Measurements from ENCODE around the gene RAB11A. TPM values are rescaled to one million over a fixed set of nuclear protein-coding genes. Genes with fewer than 3 reads are reported as not detected.

RAB11A gene
- total RNA-seq, 1 experiment from 2014 or later, result 206 TPM

GRCh38 chr15:65888981-65889380, 19.7 kb downstream of the RAB11A start:
- DNase-seq, result no peak
- Histone ChIP-seq H3K36me3 (replicated peaks; ENCODE audit: control insufficient read depth, insufficient read depth, low read length) (peaks cover 6% of the 10 kb centered on the region), H3K4me3 (ENCODE audit: insufficient read depth, low read depth, low read length) (no peak overlapping the region), H3K27me3 (ENCODE audit: control insufficient read depth, insufficient read depth, low read length) (no peaks in the 10 kb centered on the region)

GRCh38 chr15:65893060-65893459, 23.8 kb downstream of the RAB11A start:
- no peak for DNase-seq
- Histone ChIP-seq H3K27me3 (ENCODE audit: control insufficient read depth, insufficient read depth, low read length) (no peaks in the 10 kb centered on the region), H3K36me3 (replicated peaks; ENCODE audit: control insufficient read depth, insufficient read depth, low read length) (peaks cover 6% of the 10 kb centered on the region), H3K4me3 (ENCODE audit: insufficient read depth, low read depth, low read length) (no peak overlapping the region)

DNA sequence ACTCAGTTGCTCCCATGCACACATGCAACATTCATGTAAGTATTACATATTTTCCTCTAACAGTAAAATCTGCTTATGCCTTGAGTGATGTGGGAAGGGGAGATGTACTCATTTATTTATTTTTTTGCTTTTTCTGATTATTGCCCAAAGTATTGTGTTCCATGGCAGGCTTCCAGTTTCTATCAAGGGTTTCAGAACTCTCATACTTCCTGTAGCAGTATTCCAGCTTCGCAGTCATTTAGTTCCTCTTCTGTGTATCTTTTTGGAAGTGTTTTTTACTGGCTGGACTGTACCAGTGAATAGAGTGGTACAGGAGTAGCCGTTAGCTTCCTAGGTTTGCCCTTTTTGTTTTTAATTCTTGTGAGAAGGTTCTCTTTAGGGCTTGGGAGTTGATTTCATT, 26.9 kb downstream of the RAB11A start:
- peaks cover 8% of the 10 kb centered on the region for H3K36me3 ChIP-seq (replicated peaks; ENCODE audit: control insufficient read depth, insufficient read depth, low read length)
- no peaks in the 10 kb centered on the region for H3K27me3 ChIP-seq (ENCODE audit: control insufficient read depth, insufficient read depth, low read length)
- H3K4me3 ChIP-seq (ENCODE audit: insufficient read depth, low read depth, low read length), result no peak overlapping the region
- DNase-seq, result no peak

DNA sequence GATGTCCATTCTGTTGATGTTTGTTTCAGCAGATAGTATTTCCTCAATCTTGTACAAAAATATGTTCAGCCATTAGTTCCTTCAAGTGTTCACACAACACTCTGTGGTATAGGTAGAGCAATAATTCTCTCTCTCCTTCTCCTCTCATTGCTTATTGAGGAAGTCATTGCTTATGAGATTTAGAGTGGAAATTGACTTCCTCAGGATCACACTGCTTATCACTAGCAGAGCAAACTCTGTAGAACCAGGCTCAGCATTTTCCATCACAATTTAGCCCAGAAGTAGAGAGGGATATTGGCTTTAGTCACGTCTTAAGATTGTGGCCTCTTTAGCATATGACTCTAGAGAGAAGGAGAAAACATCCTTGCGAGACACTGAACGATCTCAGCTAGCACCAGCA, 31.2 kb downstream of the RAB11A start:
- H3K4me3 ChIP-seq (ENCODE audit: insufficient read depth, low read depth, low read length), result no peak overlapping the region
- H3K27me3 ChIP-seq (ENCODE audit: control insufficient read depth, insufficient read depth, low read length), result no peaks in the 10 kb centered on the region
- DNase-seq, result no peak
- peaks cover 10% of the 10 kb centered on the region for H3K36me3 ChIP-seq (replicated peaks; ENCODE audit: control insufficient read depth, insufficient read depth, low read length)

DNA sequence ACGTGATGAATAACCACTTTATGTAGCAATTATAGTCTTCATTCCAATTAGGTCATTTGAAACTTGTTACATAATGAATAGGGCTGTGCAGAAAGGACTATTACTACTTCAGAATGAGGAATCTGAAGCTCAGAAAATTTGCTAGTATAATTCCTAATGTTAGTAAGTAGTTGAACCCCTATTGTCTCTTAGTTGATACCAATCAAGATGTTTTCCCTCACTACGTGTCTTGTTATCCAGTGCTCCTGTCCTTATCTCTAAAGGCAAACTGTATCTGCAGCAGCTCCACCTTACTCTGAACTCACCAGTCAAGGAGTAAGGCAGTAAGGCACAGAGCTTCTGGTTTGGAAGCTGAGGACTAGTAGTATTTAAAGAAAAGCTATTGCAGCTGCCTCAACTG, 32.0 kb downstream of the RAB11A start:
- DNase-seq, result no peak
- Histone ChIP-seq H3K36me3 (replicated peaks; ENCODE audit: control insufficient read depth, insufficient read depth, low read length) (peaks cover 7% of the 10 kb centered on the region), H3K4me3 (ENCODE audit: insufficient read depth, low read depth, low read length) (no peak overlapping the region), H3K27me3 (ENCODE audit: control insufficient read depth, insufficient read depth, low read length) (no peaks in the 10 kb centered on the region)

GRCh38 chr15:65901836-65902235, 32.5 kb downstream of the RAB11A start:
- H3K27me3 ChIP-seq (ENCODE audit: control insufficient read depth, insufficient read depth, low read length), result no peaks in the 10 kb centered on the region
- DNase-seq, result no peak

GRCh38 chr15:65902373-65902772, 33.1 kb downstream of the RAB11A start:
- DNase-seq, result peak; percentile 63
- no peak overlapping the region for H3K4me3 ChIP-seq (ENCODE audit: insufficient read depth, low read depth, low read length)
- H3K27me3 ChIP-seq (ENCODE audit: control insufficient read depth, insufficient read depth, low read length), result no peaks in the 10 kb centered on the region
- peaks cover 7% of the 10 kb centered on the region for H3K36me3 ChIP-seq (replicated peaks; ENCODE audit: control insufficient read depth, insufficient read depth, low read length)

More at GRCh38 chr15:65901836-65902235, 32.5 kb downstream of the RAB11A start:
- Histone ChIP-seq H3K36me3 (replicated peaks; ENCODE audit: control insufficient read depth, insufficient read depth, low read length) (peaks cover 7% of the 10 kb centered on the region), H3K4me3 (ENCODE audit: insufficient read depth, low read depth, low read length) (no peak overlapping the region)

DNA sequence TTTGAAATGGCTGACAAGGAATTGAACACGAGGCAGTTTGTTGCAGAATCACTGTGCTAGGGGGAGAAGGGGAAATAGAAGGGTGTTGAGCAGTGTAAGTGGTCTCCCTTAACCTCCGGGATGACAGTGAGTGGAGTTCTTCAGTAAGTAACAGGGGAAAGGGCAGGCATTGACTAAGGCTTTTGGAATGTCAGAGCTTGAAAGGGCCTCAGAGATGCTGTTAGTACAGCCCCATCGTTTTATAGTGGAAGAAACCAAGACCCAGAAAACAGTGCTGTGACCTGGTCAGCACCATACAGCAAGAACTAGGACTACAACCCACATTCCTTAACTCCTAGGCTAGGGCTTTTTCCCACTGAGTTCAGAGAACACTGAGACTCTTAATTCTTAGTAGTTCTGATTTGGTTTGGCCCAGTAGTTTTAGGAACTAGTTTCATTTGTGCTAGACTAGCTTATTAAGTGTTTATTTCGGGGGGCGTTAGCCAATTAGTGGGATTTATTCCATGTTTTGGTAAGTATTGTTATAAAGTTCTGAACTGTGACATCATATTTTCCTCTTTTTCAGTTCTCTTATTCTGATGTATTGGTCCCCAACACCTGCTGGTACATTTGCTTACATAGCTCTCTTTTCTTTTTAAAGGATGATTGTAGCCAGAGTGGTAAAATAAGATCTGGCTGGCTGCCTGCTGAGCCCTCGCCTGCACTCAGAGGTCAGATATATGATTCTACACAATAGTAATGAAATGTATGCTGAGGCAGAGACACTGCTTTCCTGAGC, 34.2 kb downstream of the RAB11A start:
- Histone ChIP-seq H3K27me3 (ENCODE audit: control insufficient read depth, insufficient read depth, low read length) (no peaks in the 10 kb centered on the region), H3K4me3 (ENCODE audit: insufficient read depth, low read depth, low read length) (no peak overlapping the region), H3K36me3 (replicated peaks; ENCODE audit: control insufficient read depth, insufficient read depth, low read length) (peaks cover 9% of the 10 kb centered on the region)
- peak; percentile 12 for DNase-seq

- H3K4me3 ChIP-seq (ENCODE audit: insufficient read depth, low read depth, low read length), result no peak overlapping the region
- DNase-seq, result no peak
- no peaks in the 10 kb centered on the region for H3K27me3 ChIP-seq (ENCODE audit: control insufficient read depth, insufficient read depth, low read length)
- peaks cover 9% of the 10 kb centered on the region for H3K36me3 ChIP-seq (replicated peaks; ENCODE audit: control insufficient read depth, insufficient read depth, low read length)
Observed at GRCh38 chr15:65904301-65904700, 35.0 kb downstream of the RAB11A start.

- Histone ChIP-seq H3K36me3 (replicated peaks; ENCODE audit: control insufficient read depth, insufficient read depth, low read length) (peaks cover 5% of the 10 kb centered on the region), H3K4me3 (ENCODE audit: insufficient read depth, low read depth, low read length) (no peak overlapping the region)
- DNase-seq, result peak; percentile 49
Observed at GRCh38 chr15:65906396-65906795, 37.1 kb downstream of the RAB11A start.

GRCh38 chr15:65907661-65908060, 38.4 kb downstream of the RAB11A start:
- H3K36me3 ChIP-seq (replicated peaks; ENCODE audit: control insufficient read depth, insufficient read depth, low read length), result peaks cover 5% of the 10 kb centered on the region
- H3K27me3 ChIP-seq (ENCODE audit: control insufficient read depth, insufficient read depth, low read length), result no peaks in the 10 kb centered on the region
- no peak for DNase-seq
- H3K4me3 ChIP-seq (ENCODE audit: insufficient read depth, low read depth, low read length), result no peak overlapping the region

More at GRCh38 chr15:65906396-65906795, 37.1 kb downstream of the RAB11A start:
- H3K27me3 ChIP-seq (ENCODE audit: control insufficient read depth, insufficient read depth, low read length), result no peaks in the 10 kb centered on the region

- H3K36me3 ChIP-seq (replicated peaks; ENCODE audit: control insufficient read depth, insufficient read depth, low read length), result peaks cover 5% of the 10 kb centered on the region
- no peaks in the 10 kb centered on the region for H3K27me3 ChIP-seq (ENCODE audit: control insufficient read depth, insufficient read depth, low read length)
- DNase-seq, result peak; percentile 4
- H3K4me3 ChIP-seq (ENCODE audit: insufficient read depth, low read depth, low read length), result no peak overlapping the region
Observed at GRCh38 chr15:65908876-65909275, 39.6 kb downstream of the RAB11A start.

GRCh38 chr15:65909831-65910230, 40.5 kb downstream of the RAB11A start:
- no peak overlapping the region for H3K4me3 ChIP-seq (ENCODE audit: insufficient read depth, low read depth, low read length)
- peak; percentile 12 for DNase-seq
- peaks cover 5% of the 10 kb centered on the region for H3K36me3 ChIP-seq (replicated peaks; ENCODE audit: control insufficient read depth, insufficient read depth, low read length)
- no peaks in the 10 kb centered on the region for H3K27me3 ChIP-seq (ENCODE audit: control insufficient read depth, insufficient read depth, low read length)

- DNase-seq, result peak; percentile 4
- Histone ChIP-seq H3K27me3 (ENCODE audit: control insufficient read depth, insufficient read depth, low read length) (no peaks in the 10 kb centered on the region), H3K4me3 (ENCODE audit: insufficient read depth, low read depth, low read length) (no peak overlapping the region), H3K36me3 (replicated peaks; ENCODE audit: control insufficient read depth, insufficient read depth, low read length) (peaks cover 3% of the 10 kb centered on the region)
Observed at GRCh38 chr15:65910341-65910740, 41.0 kb downstream of the RAB11A start.

DNA sequence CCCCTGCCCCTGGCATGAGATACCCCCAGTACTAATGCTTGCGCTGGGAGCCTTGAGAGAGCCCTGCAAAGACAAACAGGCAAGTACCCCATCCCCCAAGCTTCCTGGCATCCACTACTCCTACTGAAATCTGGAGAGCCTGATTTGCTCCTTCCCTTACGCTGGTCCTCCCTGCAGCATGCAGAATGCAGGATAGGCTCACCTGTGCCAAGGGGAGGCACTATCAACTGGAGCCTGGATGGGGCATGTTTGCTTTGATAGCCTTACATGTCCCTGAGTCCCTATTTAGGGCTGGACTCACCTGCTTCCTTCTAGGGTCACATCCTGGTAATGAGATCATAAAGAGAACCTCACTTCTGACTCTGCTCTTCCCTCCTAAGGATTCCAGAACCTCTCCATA, 42.9 kb downstream of the RAB11A start:
- H3K36me3 ChIP-seq (replicated peaks; ENCODE audit: control insufficient read depth, insufficient read depth, low read length), result peaks cover 2% of the 10 kb centered on the region
- H3K27me3 ChIP-seq (ENCODE audit: control insufficient read depth, insufficient read depth, low read length), result no peaks in the 10 kb centered on the region
- H3K4me3 ChIP-seq (ENCODE audit: insufficient read depth, low read depth, low read length), result no peak overlapping the region
- peak; percentile 9 for DNase-seq
